Chondrocyte (in vitro differentiated cells): ENCODE measurements around the gene SLC38A1. TPM values are rescaled to one million over a fixed set of nuclear protein-coding genes. Genes with fewer than 3 reads are reported as not detected.
"Not testable (repeated sequence)": the region's sequence is repeated elsewhere in the genome, so short reads cannot be mapped to it uniquely, and the experiment has no call there.

Experiments
- DNase-seq: peaks from one replicate; pipeline ENCODE4 v3.0.0; 2021; ENCODE audit warnings: mixed read lengths, low spot score
- H3K27ac Mint-ChIP-seq: one replicate; pipeline ENCODE4 v1.8.0; 2021; ENCODE audit warnings: mild to moderate bottlenecking, moderate library complexity, mixed read lengths; ENCODE audit not compliant: unreplicated experiment
- H3K27me3 Mint-ChIP-seq: 2 replicates; pipeline ENCODE4 v1.8.0; 2021; ENCODE audit warnings: low read depth, mixed read lengths
- H3K36me3 Mint-ChIP-seq: 2 replicates; pipeline ENCODE4 v1.8.0; 2021; ENCODE audit warnings: low read depth, mixed read lengths
- H3K4me1 Mint-ChIP-seq: 2 replicates; pipeline ENCODE4 v1.8.0; 2021; ENCODE audit warnings: low read depth, mild to moderate bottlenecking, mixed read lengths
- H3K4me3 Mint-ChIP-seq: one replicate; pipeline ENCODE4 v1.8.0; 2021; ENCODE audit warnings: mild to moderate bottlenecking, moderate library complexity, mixed read lengths; ENCODE audit not compliant: unreplicated experiment
- H3K9me3 Mint-ChIP-seq: 2 replicates; pipeline ENCODE4 v1.8.0; 2021; ENCODE audit warnings: low read depth, mixed read lengths
- total RNA-seq: library from RNA; stranded (reverse); gene quantifications from 3 replicates; pipeline ENCODE4 v1.2.1, GENCODE V29; 2021
- TF ChIP-seq, protein P1 (sequence below): fragments of 200-600 bp; sonication (generic); IDR thresholded peaks from 2 replicates; pipeline ENCODE4 v1.5.0; 2021; ENCODE audit warnings: antibody characterized with exemption, mild to moderate bottlenecking, moderate library complexity

SLC38A1 gene
- total RNA-seq, 1 donor from 2014 or later, result 185 TPM

DNA sequence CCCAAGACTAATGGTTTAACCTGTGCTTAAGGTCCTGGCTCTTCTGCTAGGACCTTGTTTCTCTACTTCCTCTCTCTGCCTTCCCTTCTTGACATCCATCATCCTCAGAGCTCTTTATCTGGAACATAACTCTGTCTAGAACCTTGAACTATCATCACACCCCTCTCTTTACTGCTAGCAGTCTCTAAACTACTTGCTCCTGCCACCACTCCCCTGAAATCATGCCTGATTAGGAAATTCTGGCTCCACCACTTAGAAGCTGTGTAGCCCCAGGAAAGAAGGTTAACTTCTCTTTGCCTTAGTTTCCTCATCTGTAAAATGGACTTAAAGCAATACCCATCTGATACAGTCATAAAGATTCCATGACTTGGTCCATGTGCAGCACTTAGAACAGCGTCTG is 9.1 kb downstream of the SLC38A1 start:
- no peaks in the 10 kb centered on the region for H3K27me3 Mint-ChIP-seq
- TF ChIP-seq, protein P1, sequence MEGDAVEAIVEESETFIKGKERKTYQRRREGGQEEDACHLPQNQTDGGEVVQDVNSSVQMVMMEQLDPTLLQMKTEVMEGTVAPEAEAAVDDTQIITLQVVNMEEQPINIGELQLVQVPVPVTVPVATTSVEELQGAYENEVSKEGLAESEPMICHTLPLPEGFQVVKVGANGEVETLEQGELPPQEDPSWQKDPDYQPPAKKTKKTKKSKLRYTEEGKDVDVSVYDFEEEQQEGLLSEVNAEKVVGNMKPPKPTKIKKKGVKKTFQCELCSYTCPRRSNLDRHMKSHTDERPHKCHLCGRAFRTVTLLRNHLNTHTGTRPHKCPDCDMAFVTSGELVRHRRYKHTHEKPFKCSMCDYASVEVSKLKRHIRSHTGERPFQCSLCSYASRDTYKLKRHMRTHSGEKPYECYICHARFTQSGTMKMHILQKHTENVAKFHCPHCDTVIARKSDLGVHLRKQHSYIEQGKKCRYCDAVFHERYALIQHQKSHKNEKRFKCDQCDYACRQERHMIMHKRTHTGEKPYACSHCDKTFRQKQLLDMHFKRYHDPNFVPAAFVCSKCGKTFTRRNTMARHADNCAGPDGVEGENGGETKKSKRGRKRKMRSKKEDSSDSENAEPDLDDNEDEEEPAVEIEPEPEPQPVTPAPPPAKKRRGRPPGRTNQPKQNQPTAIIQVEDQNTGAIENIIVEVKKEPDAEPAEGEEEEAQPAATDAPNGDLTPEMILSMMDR, result no peak
- no peaks in the 10 kb centered on the region for H3K36me3 Mint-ChIP-seq
- DNase-seq, result no peak
- no peaks in the 10 kb centered on the region for H3K9me3 Mint-ChIP-seq
- H3K4me1 Mint-ChIP-seq, result peaks cover 44% of the 10 kb centered on the region
- H3K4me3 Mint-ChIP-seq, result no peak overlapping the region
- no peak overlapping the region for H3K27ac Mint-ChIP-seq

DNA sequence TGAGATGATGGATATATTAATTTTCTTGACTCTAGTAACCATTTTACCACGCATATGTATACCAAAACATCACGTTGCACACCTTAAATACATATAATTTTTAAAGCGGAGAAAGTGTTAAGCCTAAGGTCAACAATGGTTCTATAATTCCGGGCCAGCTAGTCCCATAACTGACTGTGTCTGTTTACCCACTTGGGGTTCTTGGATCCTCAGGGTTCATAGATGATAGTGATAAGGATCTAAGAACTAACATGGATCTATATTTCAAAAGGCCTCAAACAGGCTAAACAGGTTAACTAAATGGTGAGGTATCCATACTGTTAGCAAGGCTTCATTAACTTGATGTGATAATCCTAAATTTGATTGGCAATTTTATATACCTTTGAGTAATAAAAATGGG is 9.8 kb downstream of the SLC38A1 start:
- H3K4me3 Mint-ChIP-seq, result no peak overlapping the region
- no peaks in the 10 kb centered on the region for H3K27me3 Mint-ChIP-seq
- TF ChIP-seq, protein P1, result no peak
- H3K36me3 Mint-ChIP-seq, result peaks cover 2% of the 10 kb centered on the region
- H3K27ac Mint-ChIP-seq, result no peak overlapping the region
- peaks cover 48% of the 10 kb centered on the region for H3K4me1 Mint-ChIP-seq
- no peak for DNase-seq
- H3K9me3 Mint-ChIP-seq, result no peaks in the 10 kb centered on the region

DNA sequence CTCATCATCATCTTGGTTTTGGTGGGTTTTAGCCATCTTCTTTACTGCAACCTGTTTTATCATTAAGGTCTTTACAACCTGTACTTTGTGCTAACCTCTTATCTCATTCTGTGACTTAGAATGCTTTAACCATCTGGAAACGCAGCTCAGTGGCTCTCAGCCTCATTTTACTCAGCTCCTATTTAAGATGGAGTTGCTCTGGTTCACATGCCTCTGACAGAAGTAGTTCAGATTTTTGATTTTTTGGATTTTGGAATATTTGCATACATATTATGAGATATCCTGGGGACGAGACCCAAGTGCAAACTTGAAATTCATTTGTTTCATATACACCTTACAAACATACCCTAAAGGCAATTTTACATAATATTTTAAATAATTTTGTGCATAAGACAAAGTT is 10.7 kb downstream of the SLC38A1 start:
- H3K4me1 Mint-ChIP-seq, result peaks cover 43% of the 10 kb centered on the region
- H3K9me3 Mint-ChIP-seq, result no peaks in the 10 kb centered on the region
- no peak overlapping the region for H3K4me3 Mint-ChIP-seq
- H3K27ac Mint-ChIP-seq, result no peak overlapping the region
- DNase-seq, result no peak
- no peaks in the 10 kb centered on the region for H3K27me3 Mint-ChIP-seq
- TF ChIP-seq, protein P1, result no peak
- peaks cover 4% of the 10 kb centered on the region for H3K36me3 Mint-ChIP-seq

DNA sequence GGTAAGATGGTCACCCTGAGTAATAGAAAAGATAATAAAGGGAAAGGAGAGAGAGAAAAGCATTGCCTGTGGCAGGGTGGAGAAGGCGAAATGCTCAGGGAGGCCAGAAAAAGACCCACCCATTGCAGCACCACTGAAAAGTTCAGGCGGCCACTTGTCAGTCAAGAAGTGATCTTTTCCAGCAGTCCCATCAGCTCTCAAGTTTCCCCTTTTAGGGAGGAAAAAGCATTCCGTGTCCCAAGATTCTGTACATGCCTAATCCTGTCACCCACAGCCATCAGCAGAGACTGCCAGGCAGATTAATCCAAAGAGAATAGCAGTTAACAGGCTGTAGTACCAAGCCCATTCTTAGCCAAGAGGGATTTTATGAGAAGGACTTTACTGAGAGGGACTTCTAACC is 11.9 kb downstream of the SLC38A1 start:
- H3K4me3 Mint-ChIP-seq, result no peak overlapping the region

DNA sequence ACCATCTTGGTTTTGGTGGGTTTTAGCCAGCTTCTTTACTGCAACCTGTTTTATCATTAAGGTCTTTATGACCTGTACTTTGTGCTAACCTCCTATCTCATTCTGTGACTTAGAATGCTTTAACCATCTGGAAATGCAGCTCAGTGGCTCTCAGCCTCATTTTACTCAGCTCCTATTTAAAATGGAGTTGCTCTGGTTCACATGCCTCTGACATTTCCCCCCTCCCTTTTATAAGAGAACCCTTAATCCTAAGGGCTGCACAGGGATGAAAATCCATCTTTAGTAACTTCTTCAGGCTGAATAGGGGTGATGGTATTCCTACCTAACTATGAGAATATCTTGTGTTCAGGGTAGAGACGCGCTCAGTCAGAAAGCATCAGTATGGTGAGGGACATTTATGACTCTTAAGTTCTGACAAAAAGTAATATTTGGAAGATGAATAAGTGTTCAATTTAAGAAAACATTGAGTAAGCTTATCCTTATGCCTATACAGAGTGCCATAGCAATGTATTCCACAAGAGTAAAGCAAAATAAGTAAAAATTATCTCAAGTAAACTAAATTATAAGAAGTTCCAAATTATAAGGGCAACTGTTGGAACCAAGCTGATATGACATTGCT is 15.2 kb downstream of the SLC38A1 start:
- H3K9me3 Mint-ChIP-seq, result peaks cover 13% of the 10 kb centered on the region
- peaks cover 31% of the 10 kb centered on the region for H3K36me3 Mint-ChIP-seq
- no peaks in the 10 kb centered on the region for H3K27me3 Mint-ChIP-seq
- TF ChIP-seq, protein P1, result no peak
- H3K4me3 Mint-ChIP-seq, result no peak overlapping the region
- H3K27ac Mint-ChIP-seq, result no peak overlapping the region
- no peak for DNase-seq
- H3K4me1 Mint-ChIP-seq, result peaks cover 51% of the 10 kb centered on the region

More for the DNA sequence above, 11.9 kb downstream of the SLC38A1 start:
- H3K4me1 Mint-ChIP-seq, result peaks cover 42% of the 10 kb centered on the region
- TF ChIP-seq, protein P1, result no peak
- DNase-seq, result no peak
- no peaks in the 10 kb centered on the region for H3K9me3 Mint-ChIP-seq
- peaks cover 11% of the 10 kb centered on the region for H3K36me3 Mint-ChIP-seq
- no peaks in the 10 kb centered on the region for H3K27me3 Mint-ChIP-seq
- peak overlapping the region; percentile 52 for H3K27ac Mint-ChIP-seq

DNA sequence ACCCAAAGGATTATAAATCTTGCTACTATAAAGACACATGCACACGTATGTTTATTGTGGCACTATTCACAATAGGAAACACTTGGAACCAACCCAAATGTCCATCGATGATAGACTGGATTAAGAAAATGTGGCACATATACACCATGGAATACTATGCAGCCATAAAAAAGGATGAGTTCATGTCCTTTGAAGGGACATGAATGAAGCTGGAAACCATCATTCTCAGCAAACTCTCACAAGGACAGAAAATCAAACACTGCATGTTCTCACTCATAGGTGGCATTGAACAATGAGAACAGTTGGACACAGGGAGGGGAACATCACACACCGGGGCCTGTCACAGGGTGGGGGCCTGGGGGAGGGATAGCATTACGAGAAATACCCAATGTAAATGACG is 16.8 kb downstream of the SLC38A1 start:
- H3K27me3 Mint-ChIP-seq, H3K4me3 Mint-ChIP-seq, H3K27ac Mint-ChIP-seq, DNase-seq: not testable (repeated sequence)
- Mint-ChIP-seq H3K4me1 (peaks cover 52% of the 10 kb centered on the region), H3K9me3 (peaks cover 28% of the 10 kb centered on the region), H3K36me3 (peaks cover 40% of the 10 kb centered on the region)

DNA sequence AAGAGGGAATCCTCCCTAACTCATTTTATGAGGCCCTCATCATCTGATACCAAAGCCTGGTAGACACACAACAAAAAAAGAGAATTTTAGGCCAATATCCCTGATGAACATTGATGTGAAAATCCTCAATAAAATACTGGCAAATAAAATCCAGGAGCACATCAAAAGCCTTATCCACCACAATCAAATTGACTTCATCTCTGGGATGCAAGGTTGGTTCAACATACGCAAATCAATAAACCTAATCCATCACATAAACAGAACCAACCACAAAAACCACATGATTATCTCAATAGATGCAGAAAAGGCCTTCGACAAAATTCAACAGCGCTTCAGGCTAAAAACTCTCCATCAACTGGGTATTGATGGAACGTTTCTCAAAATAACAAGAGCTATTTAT is 18.9 kb downstream of the SLC38A1 start:
- DNase-seq, H3K4me3 Mint-ChIP-seq, H3K27ac Mint-ChIP-seq, H3K27me3 Mint-ChIP-seq: not testable (repeated sequence)
- Mint-ChIP-seq H3K4me1 (peaks cover 48% of the 10 kb centered on the region), H3K36me3 (peaks cover 43% of the 10 kb centered on the region), H3K9me3 (peaks cover 28% of the 10 kb centered on the region)
